Kidney epithelial cell (primary cell): ENCODE measurements around the gene PNPLA6. TPM values are rescaled to one million over a fixed set of nuclear protein-coding genes. Genes with fewer than 3 reads are reported as not detected.

Experiments
- DNase-seq: peaks from one replicate; pipeline ENCODE4 v3.0.0-alpha.2; 2010; ENCODE audit warnings: low read depth
- H3K27me3 ChIP-seq: 2 replicates; pipeline ENCODE4 v1.6.0; 2011; ENCODE audit warnings: low read length; ENCODE audit not compliant: control insufficient read depth, insufficient read depth
- H3K36me3 ChIP-seq: 2 replicates; pipeline ENCODE4 v1.5.1; 2011; ENCODE audit warnings: low read length; ENCODE audit not compliant: control insufficient read depth, insufficient read depth
- H3K4me3 ChIP-seq: 2 replicates; pipeline ENCODE4 v1.5.1; 2011; ENCODE audit warnings: low read depth, mild to moderate bottlenecking, control low read depth, low read length
- CTCF ChIP-seq: IDR thresholded peaks from 2 replicates; pipeline ENCODE4 v1.5.1; 2011; ENCODE audit warnings: mild to moderate bottlenecking, moderate library complexity, low read length, control low read depth, inconsistent platforms; ENCODE audit not compliant: insufficient read depth, poor library complexity, severe bottlenecking
- total RNA-seq: library from RNA; depleted of rRNA; stranded (reverse); fragments of >200 nt; gene quantifications from 2 replicates; pipeline ENCODE4 v1.2.3, GENCODE V29; 2015

Gene PNPLA6
- total RNA-seq, 1 donor from 2014 or later, result 134 TPM

- no peak for TF ChIP-seq CTCF
- Histone ChIP-seq H3K27me3 (no peaks in the 10 kb centered on the region), H3K36me3 (no peaks in the 10 kb centered on the region), H3K4me3 (no peak overlapping the region)
- DNase-seq, result no peak
Measured at GRCh38 chr19:7558667-7559066, 23.1 kb downstream of the PNPLA6 start.

- no peak overlapping the region for H3K4me3 ChIP-seq
- no peaks in the 10 kb centered on the region for H3K36me3 ChIP-seq
- no peak for DNase-seq
- no peaks in the 10 kb centered on the region for H3K27me3 ChIP-seq
- TF ChIP-seq CTCF, result no peak
Measured at GRCh38 chr19:7559102-7559501, 23.6 kb downstream of the PNPLA6 start.

GRCh38 chr19:7560255-7560654 lies 24.7 kb downstream of the PNPLA6 start:
- Histone ChIP-seq H3K27me3 (no peaks in the 10 kb centered on the region), H3K4me3 (no peak overlapping the region), H3K36me3 (no peaks in the 10 kb centered on the region)
- TF ChIP-seq CTCF, result no peak
- no peak for DNase-seq

- no peaks in the 10 kb centered on the region for H3K36me3 ChIP-seq
- no peak overlapping the region for H3K4me3 ChIP-seq
- H3K27me3 ChIP-seq, result no peaks in the 10 kb centered on the region
- no peak for DNase-seq
- no peak for TF ChIP-seq CTCF
Measured at GRCh38 chr19:7561325-7561724, 25.8 kb downstream of the PNPLA6 start.

- H3K36me3 ChIP-seq, result no peaks in the 10 kb centered on the region
- no peak for DNase-seq
- H3K4me3 ChIP-seq, result no peak overlapping the region
- no peak for TF ChIP-seq CTCF
- H3K27me3 ChIP-seq, result no peaks in the 10 kb centered on the region
Measured at GRCh38 chr19:7562646-7563393, 27.3 kb downstream of the PNPLA6 start.

GRCh38 chr19:7564866-7565265 lies 29.3 kb downstream of the PNPLA6 start:
- H3K36me3 ChIP-seq, result no peaks in the 10 kb centered on the region

More at GRCh38 chr19:7564866-7565265, 29.3 kb downstream of the PNPLA6 start:
- TF ChIP-seq CTCF, result no peak
- no peak for DNase-seq
- Histone ChIP-seq H3K27me3 (no peaks in the 10 kb centered on the region), H3K4me3 (no peak overlapping the region)
